Endodermal cell (in vitro differentiated cells): Measurements from ENCODE around the gene USP49. TPM values are rescaled to one million over a fixed set of nuclear protein-coding genes. Genes with fewer than 3 reads are reported as not detected.
A peak's percentile ranks its signal among the peaks of the same experiment; 100 is the strongest.

Experiments used
- DNase-seq: peaks from one replicate; pipeline ENCODE4 v3.0.0-alpha.2; 2017
- H3K27ac ChIP-seq: 2 replicates; pipeline ENCODE4 v1.5.1; 2013; ENCODE audit warnings: mild to moderate bottlenecking, low read depth, low read length, moderate library complexity
- H3K27me3 ChIP-seq: 2 replicates; pipeline ENCODE4 v1.6.1; 2013; ENCODE audit warnings: mild to moderate bottlenecking, low read length, moderate library complexity; ENCODE audit not compliant: insufficient read depth, control insufficient read depth, poor library complexity, severe bottlenecking
- H3K36me3 ChIP-seq: 2 replicates; pipeline ENCODE4 v1.7.0; 2013; ENCODE audit warnings: mild to moderate bottlenecking, low read length, moderate library complexity; ENCODE audit not compliant: control insufficient read depth, insufficient read depth
- H3K4me1 ChIP-seq: one replicate; pipeline ENCODE4 v1.7.0; 2013; ENCODE audit warnings: low read length; ENCODE audit not compliant: control insufficient read depth, insufficient read depth
- H3K4me3 ChIP-seq: 2 replicates; pipeline ENCODE4 v1.5.1; 2013; ENCODE audit warnings: mild to moderate bottlenecking, low read length, moderate library complexity
- H3K9ac ChIP-seq: 2 replicates; pipeline ENCODE4 v1.6.1; 2013; ENCODE audit warnings: mild to moderate bottlenecking, low read length, moderate library complexity; ENCODE audit not compliant: poor library complexity, severe bottlenecking; ENCODE audit errors: extremely low read depth
- H3K9me3 ChIP-seq: 2 replicates; pipeline ENCODE4 v1.6.1; 2013; ENCODE audit warnings: mild to moderate bottlenecking, low read length, moderate library complexity; ENCODE audit not compliant: control insufficient read depth
- H3K27ac Mint-ChIP-seq: 2 replicates; pipeline ENCODE4 v1.8.0; 2020; ENCODE audit warnings: mixed read lengths
- H3K27me3 Mint-ChIP-seq: 2 replicates; pipeline ENCODE4 v1.8.0; 2021; ENCODE audit warnings: mild to moderate bottlenecking, mixed read lengths; ENCODE audit not compliant: insufficient read depth
- H3K36me3 Mint-ChIP-seq: 2 replicates; pipeline ENCODE4 v1.8.0; 2020; ENCODE audit warnings: low read depth, mixed read lengths
- H3K4me1 Mint-ChIP-seq: 2 replicates; pipeline ENCODE4 v1.8.0; 2020; ENCODE audit warnings: mixed read lengths
- H3K4me3 Mint-ChIP-seq: 2 replicates; pipeline ENCODE4 v1.8.0; 2020; ENCODE audit warnings: mild to moderate bottlenecking, moderate library complexity, mixed read lengths
- H3K9me3 Mint-ChIP-seq: 2 replicates; pipeline ENCODE4 v1.8.0; 2020; ENCODE audit warnings: mild to moderate bottlenecking, mixed read lengths
- CTCF ChIP-seq: fragments of 200-600 bp; sonication (generic); conservative IDR thresholded peaks from 2 replicates; pipeline ENCODE4 v1.5.0; 2021; ENCODE audit warnings: antibody characterized with exemption, mild to moderate bottlenecking
- WGBS, 2 experiments: methylation state at CpG; one replicate each; pipeline versions ENCODE4 v1.1.5 to v1.1.7; 2013; ENCODE audit warnings: missing lambda C conversion rate in 2 of 2, mixed read lengths in 1 of 2; ENCODE audit not compliant: insufficient coverage in 1 of 2, insufficient read length in 1 of 2; 5-methylcytosine and 5-hydroxymethylcytosine counted together
- total RNA-seq, 2 donors: library from RNA; stranded (reverse); fragmentation: NEBNext Ultra II Directional in 1 of 2; extraction: Animal tissue kit (Norgen Biotek cat#: 25700) in 1 of 2; gene quantifications; 2 replicates in 1 of 2; 3 replicates in 1 of 2; pipeline ENCODE4 v1.2.1, GENCODE V29; 2021

USP49 gene
- total RNA-seq, 2 donors from 2014 or later = 14.0 to 18.9 TPM

- H3K27me3 Mint-ChIP-seq = no peaks in the 10 kb centered on the region
These were observed 2.1 kb downstream of the USP49 start for GRCh38 chr6:41892921-41893564.

GRCh38 chr6:41887331-41887751 lies 7.8 kb downstream of the USP49 start:
- Mint-ChIP-seq H3K4me3 (no peak overlapping the region), H3K36me3 (peaks cover 3% of the 10 kb centered on the region), H3K9me3 (no peaks in the 10 kb centered on the region), H3K27ac (peak overlapping the region; percentile 16), H3K27me3 (no peaks in the 10 kb centered on the region), H3K4me1 (peaks cover 12% of the 10 kb centered on the region)
- Histone ChIP-seq H3K27ac (no peak overlapping the region), H3K4me3 (no peak overlapping the region), H3K4me1 (no peaks in the 10 kb centered on the region), H3K9me3 (no peaks in the 10 kb centered on the region), H3K27me3 (no peaks in the 10 kb centered on the region), H3K9ac (no peak overlapping the region), H3K36me3 (peaks cover 9% of the 10 kb centered on the region)
- DNase-seq = no peak
- no peak for TF ChIP-seq CTCF
- 55 to 67% methylated on average over 1 to 3 of the region's 4 CpGs for WGBS, 2 experiments

More at GRCh38 chr6:41892921-41893564, 2.1 kb downstream of the USP49 start:
- Histone ChIP-seq H3K9ac (no peak overlapping the region), H3K4me1 (no peaks in the 10 kb centered on the region), H3K27ac (no peak overlapping the region), H3K9me3 (no peaks in the 10 kb centered on the region), H3K4me3 (peak overlapping the region; percentile 87), H3K27me3 (no peaks in the 10 kb centered on the region), H3K36me3 (no peaks in the 10 kb centered on the region)
- no peak overlapping the region for H3K27ac Mint-ChIP-seq
- 45 to 69% methylated on average over 2 to 4 of the region's 4 CpGs for WGBS, 2 experiments
- H3K4me3 Mint-ChIP-seq = no peak overlapping the region
- H3K4me1 Mint-ChIP-seq = peaks cover 9% of the 10 kb centered on the region
- DNase-seq = no peak
- H3K9me3 Mint-ChIP-seq = no peaks in the 10 kb centered on the region
- TF ChIP-seq CTCF = no peak
- no peaks in the 10 kb centered on the region for H3K36me3 Mint-ChIP-seq

GRCh38 chr6:41885930-41886329 lies 9.2 kb downstream of the USP49 start:
- H3K27ac ChIP-seq = no peak overlapping the region

More at GRCh38 chr6:41885930-41886329, 9.2 kb downstream of the USP49 start:
- H3K9me3 Mint-ChIP-seq = no peaks in the 10 kb centered on the region
- H3K36me3 Mint-ChIP-seq = peaks cover 3% of the 10 kb centered on the region
- no peaks in the 10 kb centered on the region for H3K27me3 Mint-ChIP-seq
- 100% methylated on average over 1 of the region's 1 CpG; no CpG with 5 or more reads in 1 of the 2 experiments for WGBS, 2 experiments
- H3K27ac Mint-ChIP-seq = no peak overlapping the region
- H3K4me3 Mint-ChIP-seq = no peak overlapping the region
- Histone ChIP-seq H3K9ac (no peak overlapping the region), H3K9me3 (no peaks in the 10 kb centered on the region), H3K4me3 (no peak overlapping the region), H3K4me1 (no peaks in the 10 kb centered on the region), H3K27me3 (no peaks in the 10 kb centered on the region), H3K36me3 (peaks cover 9% of the 10 kb centered on the region)
- DNase-seq = no peak
- peaks cover 12% of the 10 kb centered on the region for H3K4me1 Mint-ChIP-seq
- no peak for TF ChIP-seq CTCF
